Endodermal cell (in vitro differentiated cells): Measurements from ENCODE around the gene TEAD2. TPM values are rescaled to one million over a fixed set of nuclear protein-coding genes. Genes with fewer than 3 reads are reported as not detected.
A peak's percentile ranks its signal among the peaks of the same experiment; 100 is the strongest.

ENCODE experiments used
- DNase-seq: peaks from one replicate; pipeline ENCODE4 v3.0.0-alpha.2; 2017
- H3K27ac ChIP-seq: 2 replicates; pipeline ENCODE4 v1.5.1; 2013; ENCODE audit warnings: mild to moderate bottlenecking, low read depth, low read length, moderate library complexity
- H3K27me3 ChIP-seq: 2 replicates; pipeline ENCODE4 v1.6.1; 2013; ENCODE audit warnings: mild to moderate bottlenecking, low read length, moderate library complexity; ENCODE audit not compliant: insufficient read depth, control insufficient read depth, poor library complexity, severe bottlenecking
- H3K36me3 ChIP-seq: 2 replicates; pipeline ENCODE4 v1.7.0; 2013; ENCODE audit warnings: mild to moderate bottlenecking, low read length, moderate library complexity; ENCODE audit not compliant: control insufficient read depth, insufficient read depth
- H3K4me1 ChIP-seq: one replicate; pipeline ENCODE4 v1.7.0; 2013; ENCODE audit warnings: low read length; ENCODE audit not compliant: control insufficient read depth, insufficient read depth
- H3K4me3 ChIP-seq: 2 replicates; pipeline ENCODE4 v1.5.1; 2013; ENCODE audit warnings: mild to moderate bottlenecking, low read length, moderate library complexity
- H3K9ac ChIP-seq: 2 replicates; pipeline ENCODE4 v1.6.1; 2013; ENCODE audit warnings: mild to moderate bottlenecking, low read length, moderate library complexity; ENCODE audit not compliant: poor library complexity, severe bottlenecking; ENCODE audit errors: extremely low read depth
- H3K9me3 ChIP-seq: 2 replicates; pipeline ENCODE4 v1.6.1; 2013; ENCODE audit warnings: mild to moderate bottlenecking, low read length, moderate library complexity; ENCODE audit not compliant: control insufficient read depth
- H3K27ac Mint-ChIP-seq: 2 replicates; pipeline ENCODE4 v1.8.0; 2020; ENCODE audit warnings: mixed read lengths
- H3K27me3 Mint-ChIP-seq: 2 replicates; pipeline ENCODE4 v1.8.0; 2021; ENCODE audit warnings: mild to moderate bottlenecking, mixed read lengths; ENCODE audit not compliant: insufficient read depth
- H3K36me3 Mint-ChIP-seq: 2 replicates; pipeline ENCODE4 v1.8.0; 2020; ENCODE audit warnings: low read depth, mixed read lengths
- H3K4me1 Mint-ChIP-seq: 2 replicates; pipeline ENCODE4 v1.8.0; 2020; ENCODE audit warnings: mixed read lengths
- H3K4me3 Mint-ChIP-seq: 2 replicates; pipeline ENCODE4 v1.8.0; 2020; ENCODE audit warnings: mild to moderate bottlenecking, moderate library complexity, mixed read lengths
- H3K9me3 Mint-ChIP-seq: 2 replicates; pipeline ENCODE4 v1.8.0; 2020; ENCODE audit warnings: mild to moderate bottlenecking, mixed read lengths
- CTCF ChIP-seq: fragments of 200-600 bp; sonication (generic); conservative IDR thresholded peaks from 2 replicates; pipeline ENCODE4 v1.5.0; 2021; ENCODE audit warnings: antibody characterized with exemption, mild to moderate bottlenecking
- WGBS, 2 experiments: methylation state at CpG; one replicate each; pipeline versions ENCODE4 v1.1.5 to v1.1.7; 2013; ENCODE audit warnings: missing lambda C conversion rate in 2 of 2, mixed read lengths in 1 of 2; ENCODE audit not compliant: insufficient coverage in 1 of 2, insufficient read length in 1 of 2; 5-methylcytosine and 5-hydroxymethylcytosine counted together
- microRNA-seq: library from miRNA; unstranded; fragments of <30 nt; microRNA quantifications from one replicate; pipeline ENCODE4 v1.2.0, GENCODE V29; 2020; ENCODE audit warnings: borderline microRNAs expressed
- total RNA-seq, 2 donors: library from RNA; stranded (reverse); fragmentation: NEBNext Ultra II Directional in 1 of 2; extraction: Animal tissue kit (Norgen Biotek cat#: 25700) in 1 of 2; gene quantifications; 2 replicates in 1 of 2; 3 replicates in 1 of 2; pipeline ENCODE4 v1.2.1, GENCODE V29; 2021

TEAD2 gene
- total RNA-seq, 2 donors from 2014 or later: 142 to 166 TPM

GRCh38 chr19:49295208-49295880, 66.9 kb downstream of the TEAD2 start:
- Histone ChIP-seq H3K36me3 (no peaks in the 10 kb centered on the region), H3K9ac (no peak overlapping the region), H3K4me1 (peaks cover 8% of the 10 kb centered on the region), H3K27ac (no peak overlapping the region), H3K4me3 (no peak overlapping the region), H3K9me3 (peaks cover 6% of the 10 kb centered on the region), H3K27me3 (peaks cover 26% of the 10 kb centered on the region)
- DNase-seq: no peak
- Mint-ChIP-seq H3K27ac (no peak overlapping the region), H3K36me3 (no peaks in the 10 kb centered on the region), H3K4me3 (no peak overlapping the region), H3K27me3 (peaks cover 45% of the 10 kb centered on the region), H3K4me1 (no peaks in the 10 kb centered on the region), H3K9me3 (no peaks in the 10 kb centered on the region)
- TF ChIP-seq CTCF: no peak
- 96 to 98% methylated on average over 6 to 7 of the region's 8 CpGs for WGBS, 2 experiments

DNA sequence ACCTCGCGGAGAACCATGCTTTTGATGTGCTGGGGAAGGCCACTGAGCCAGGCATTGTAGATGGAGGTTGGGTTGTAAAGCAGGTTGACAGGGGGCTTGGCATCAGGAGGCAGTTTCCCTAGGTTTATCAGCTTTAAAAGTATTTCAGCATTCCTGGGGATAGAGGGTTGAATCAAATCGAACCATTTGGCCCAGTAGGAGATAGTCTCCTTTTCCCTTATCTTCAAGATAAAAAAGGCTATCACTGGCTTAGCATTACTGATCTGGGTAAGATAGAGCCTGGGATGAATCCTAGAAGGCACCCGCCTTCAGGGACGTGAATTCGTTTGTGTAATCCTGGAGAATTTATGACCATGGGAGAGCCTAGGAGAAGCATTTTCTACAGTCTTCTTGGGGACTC, 67.8 kb downstream of the TEAD2 start:
- no peak for TF ChIP-seq CTCF
- 49 to 75% methylated on average over 4 to 6 of the region's 6 CpGs for WGBS, 2 experiments
- Histone ChIP-seq H3K4me3 (no peak overlapping the region), H3K4me1 (peaks cover 8% of the 10 kb centered on the region), H3K36me3 (no peaks in the 10 kb centered on the region), H3K27ac (no peak overlapping the region), H3K27me3 (peaks cover 28% of the 10 kb centered on the region), H3K9ac (no peak overlapping the region), H3K9me3 (peaks cover 14% of the 10 kb centered on the region)
- H3K4me1 Mint-ChIP-seq: no peaks in the 10 kb centered on the region
- H3K9me3 Mint-ChIP-seq: no peaks in the 10 kb centered on the region
- H3K36me3 Mint-ChIP-seq: peaks cover 1% of the 10 kb centered on the region
- peaks cover 41% of the 10 kb centered on the region for H3K27me3 Mint-ChIP-seq
- H3K4me3 Mint-ChIP-seq: no peak overlapping the region
- DNase-seq: peak; percentile 56
- H3K27ac Mint-ChIP-seq: peak overlapping the region; percentile 44

Small RNA genes lying within 50 kb of the gene (microRNA-seq; reads per million reads assigned to microRNA genes)
- not detected for gene MIR4324

Other genes starting within 250 kb of the TEAD2 start
- 10 to 100 TPM in 1 of 2 donors, 1 to 10 TPM in 1; 9.5 to 14.9 TPM for gene LIN7B, start 248.0 kb downstream of the TEAD2 start, total RNA-seq
- gene C19orf73, start 243.3 kb downstream of the TEAD2 start, total RNA-seq: 1 to 10 TPM; 1.9 to 2.5 TPM
- gene PPFIA3, start 242.9 kb downstream of the TEAD2 start, total RNA-seq: 10 to 100 TPM in 1 of 2 donors, 1 to 10 TPM in 1; 7.4 to 16.5 TPM
- gene HRC, start 207.0 kb downstream of the TEAD2 start, total RNA-seq: 1 to 10 TPM in 1 of 2 donors, under 1 TPM in 1; 0.57 to 3.9 TPM
- gene TRPM4, start 204.6 kb downstream of the TEAD2 start, total RNA-seq: 10 to 100 TPM; 22.0 to 33.3 TPM
- gene SLC6A16, start 37.2 kb downstream of the TEAD2 start, total RNA-seq: 1 to 10 TPM; 3.3 to 3.4 TPM
- not detected for gene CD37, start 27.0 kb downstream of the TEAD2 start, total RNA-seq
- 1 to 10 TPM; 1.8 to 2.1 TPM for gene DKKL1, start 1.5 kb upstream of the TEAD2 start, total RNA-seq
- gene KASH5, start 25.8 kb upstream of the TEAD2 start, total RNA-seq: under 1 TPM in 1 of 2 donors, not detected in 1; 0.13 TPM
- not detected for gene PTH2, start 61.0 kb upstream of the TEAD2 start, total RNA-seq
- gene GFY, start 63.0 kb upstream of the TEAD2 start, total RNA-seq: under 1 TPM in 1 of 2 donors, not detected in 1; 0.18 TPM
- under 1 TPM; 0.22 to 0.33 TPM for gene SLC17A7, start 79.1 kb upstream of the TEAD2 start, total RNA-seq
- gene PIH1D1, start 89.4 kb upstream of the TEAD2 start, total RNA-seq: 100 to 1,000 TPM; 128 to 133 TPM
- gene ALDH16A1, start 90.8 kb upstream of the TEAD2 start, total RNA-seq: 10 to 100 TPM; 52.8 to 57.1 TPM
- gene FLT3LG, start 111.8 kb upstream of the TEAD2 start, total RNA-seq: 1 to 10 TPM in 1 of 2 donors, under 1 TPM in 1; 0.75 to 2.3 TPM
- 1,000 to 10,000 TPM; 2,434 to 3,023 TPM for gene RPL13A, start 125.2 kb upstream of the TEAD2 start, total RNA-seq
- 1,000 to 10,000 TPM; 1,814 to 2,035 TPM for gene RPS11, start 134.0 kb upstream of the TEAD2 start, total RNA-seq
- gene FCGRT, start 150.2 kb upstream of the TEAD2 start, total RNA-seq: 10 to 100 TPM; 47.6 to 56.9 TPM
- gene RCN3, start 165.6 kb upstream of the TEAD2 start, total RNA-seq: 1 to 10 TPM; 4.9 to 9.0 TPM
- 10 to 100 TPM; 58.0 to 62.3 TPM for gene NOSIP, start 218.1 kb upstream of the TEAD2 start, total RNA-seq
- 1 to 10 TPM; 3.7 to 6.9 TPM for gene PRRG2, start 218.9 kb upstream of the TEAD2 start, total RNA-seq
- 10 to 100 TPM; 67.6 to 69.6 TPM for gene PRR12, start 228.8 kb upstream of the TEAD2 start, total RNA-seq